ENCODE measurements around the gene TOM1L2.

TOM1L2 gene

DNA sequence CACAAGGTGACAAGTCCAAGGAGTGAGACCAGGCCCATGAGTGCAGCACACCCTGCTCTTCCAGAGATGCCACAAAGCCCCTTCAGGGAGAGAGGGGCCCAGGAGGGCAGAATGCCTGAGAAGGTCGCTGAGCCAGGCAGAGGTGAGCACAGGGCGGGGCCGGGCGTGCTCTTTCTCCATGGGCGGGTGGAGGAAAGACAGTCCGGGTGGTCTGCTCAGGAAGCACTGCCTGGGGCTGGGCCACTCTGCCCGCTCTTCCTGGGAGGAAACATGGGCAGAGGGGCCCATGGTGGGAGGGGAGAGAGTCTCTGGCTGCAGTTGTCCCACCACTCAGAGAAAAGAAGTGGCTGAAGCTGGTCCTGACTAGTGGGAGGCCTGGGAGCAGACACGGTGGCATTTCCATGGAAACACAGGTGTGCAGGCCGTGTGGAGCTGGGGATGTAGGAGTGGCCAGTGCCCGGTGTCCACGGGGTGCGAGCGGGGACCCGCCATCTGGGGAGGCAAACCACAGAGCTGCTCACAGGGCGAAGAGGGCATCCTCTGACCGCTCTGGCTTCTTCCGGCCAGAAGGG, 125.0 kb downstream of the TOM1L2 start:
- Mint-ChIP-seq H3K4me3 (peak overlapping the region; percentile 18), H3K36me3 (ENCODE audit: insufficient read depth) (peaks cover 9% of the 10 kb centered on the region), H3K27me3 (no peaks in the 10 kb centered on the region), H3K9me3 (no peaks in the 10 kb centered on the region), H3K27ac (ENCODE audit: low read depth) (peak overlapping the region; percentile 57), H3K4me1 (peaks cover 44% of the 10 kb centered on the region)
- ATAC-seq (replicated peaks; ENCODE audit: extremely low read depth, poor library complexity, severe bottlenecking) (no peak), DNase-seq (ENCODE audit: low spot score in 2 of 2) (no peak)

DNA sequence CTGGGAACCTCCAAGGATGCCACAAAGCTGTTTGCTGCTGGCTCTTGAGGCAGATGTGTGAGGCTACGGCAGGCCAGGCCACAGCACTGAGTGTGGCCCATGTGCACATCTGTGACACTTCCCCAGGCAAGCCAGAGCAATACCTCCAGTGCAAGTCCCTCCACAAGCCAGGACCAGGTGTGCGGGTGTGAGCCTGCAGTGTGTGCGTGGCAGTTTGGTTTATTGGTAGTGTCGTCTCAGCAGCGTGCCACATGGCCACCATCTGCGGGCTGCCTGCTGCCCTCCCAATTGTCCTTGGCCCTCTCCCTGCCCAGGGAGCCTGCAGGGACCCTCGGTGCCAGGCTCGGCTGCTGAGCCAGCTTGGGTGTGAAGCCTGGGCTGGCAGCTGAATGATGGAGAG, 125.6 kb downstream of the TOM1L2 start:
- peaks cover 39% of the 10 kb centered on the region for H3K4me1 Mint-ChIP-seq
- peak overlapping the region; percentile 71 for H3K27ac Mint-ChIP-seq (ENCODE audit: low read depth)
- H3K4me3 Mint-ChIP-seq, result peak overlapping the region; percentile 18
- H3K9me3 Mint-ChIP-seq, result no peaks in the 10 kb centered on the region
- H3K27me3 Mint-ChIP-seq, result no peaks in the 10 kb centered on the region
- H3K36me3 Mint-ChIP-seq (ENCODE audit: insufficient read depth), result peaks cover 9% of the 10 kb centered on the region
- no peak for DNase-seq (ENCODE audit: low spot score in 2 of 2)
- no peak for ATAC-seq (replicated peaks; ENCODE audit: extremely low read depth, poor library complexity, severe bottlenecking)

DNA sequence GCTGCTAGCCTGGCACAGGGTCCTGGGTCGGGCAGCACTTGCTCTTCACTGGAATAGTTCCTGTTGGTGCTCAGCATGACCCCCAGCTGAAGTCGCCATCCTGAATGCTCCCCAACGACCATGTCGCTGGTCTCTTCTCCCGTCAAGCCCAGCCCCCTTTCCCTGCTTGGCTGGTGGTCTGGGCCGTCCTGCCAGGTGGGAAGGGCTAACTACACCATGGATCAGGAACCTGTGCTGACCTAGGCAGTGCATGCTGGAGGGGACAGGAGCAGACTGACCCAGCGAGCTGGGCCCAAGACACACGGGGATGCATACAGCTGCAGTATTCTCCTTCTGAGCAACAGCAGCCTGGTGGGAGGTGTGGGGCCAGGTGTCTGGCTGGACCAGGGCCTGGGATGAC, 126.2 kb downstream of the TOM1L2 start:
- Mint-ChIP-seq H3K9me3 (no peaks in the 10 kb centered on the region), H3K4me1 (peaks cover 35% of the 10 kb centered on the region), H3K27ac (ENCODE audit: low read depth) (peak overlapping the region; percentile 71), H3K4me3 (no peak overlapping the region), H3K27me3 (no peaks in the 10 kb centered on the region), H3K36me3 (ENCODE audit: insufficient read depth) (peaks cover 9% of the 10 kb centered on the region)
- ATAC-seq (replicated peaks; ENCODE audit: extremely low read depth, poor library complexity, severe bottlenecking) (no peak), DNase-seq (ENCODE audit: low spot score in 2 of 2) (no peak)

DNA sequence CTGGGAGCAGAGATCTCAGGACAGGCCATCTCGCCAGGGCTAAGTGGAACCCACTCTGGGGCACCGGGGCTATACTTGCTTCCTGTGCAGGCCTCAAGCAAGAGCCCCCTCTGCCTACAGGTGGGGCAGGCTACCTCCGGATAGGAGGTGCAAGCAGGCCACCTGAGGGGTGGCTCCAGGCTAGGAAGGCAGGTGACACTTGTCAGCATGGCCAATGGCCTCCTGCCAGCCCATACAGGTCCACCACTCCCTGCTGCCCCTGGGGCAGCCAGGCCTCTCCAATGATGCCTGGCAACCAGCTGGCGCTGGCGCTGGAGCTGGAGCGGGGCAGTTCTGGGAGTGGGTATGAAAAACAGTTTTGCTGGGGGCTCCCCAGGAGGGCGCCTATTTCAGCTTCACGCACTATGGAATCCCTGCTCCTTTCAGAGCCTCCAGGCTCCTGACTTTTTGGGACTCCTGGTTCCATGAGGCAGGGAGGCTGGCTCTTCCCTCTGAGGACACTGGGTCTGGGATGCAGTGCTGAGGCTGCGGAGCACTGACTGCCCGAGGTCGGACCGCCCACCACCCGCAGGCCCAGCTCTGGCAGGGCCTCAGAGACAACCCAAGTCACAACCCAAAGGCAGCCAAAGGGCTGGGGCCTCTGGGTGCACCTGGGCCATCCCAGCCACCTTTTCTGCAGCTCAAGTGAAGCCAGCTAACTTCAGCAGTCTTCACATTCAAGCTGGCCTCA, 127.0 kb downstream of the TOM1L2 start:
- Mint-ChIP-seq H3K27ac (ENCODE audit: low read depth) (no peak overlapping the region), H3K9me3 (no peaks in the 10 kb centered on the region), H3K36me3 (ENCODE audit: insufficient read depth) (peaks cover 9% of the 10 kb centered on the region), H3K4me1 (peaks cover 31% of the 10 kb centered on the region), H3K4me3 (no peak overlapping the region), H3K27me3 (no peaks in the 10 kb centered on the region)
- ATAC-seq (replicated peaks; ENCODE audit: extremely low read depth, poor library complexity, severe bottlenecking) (no peak), DNase-seq (ENCODE audit: low spot score in 2 of 2) (no peak)

DNA sequence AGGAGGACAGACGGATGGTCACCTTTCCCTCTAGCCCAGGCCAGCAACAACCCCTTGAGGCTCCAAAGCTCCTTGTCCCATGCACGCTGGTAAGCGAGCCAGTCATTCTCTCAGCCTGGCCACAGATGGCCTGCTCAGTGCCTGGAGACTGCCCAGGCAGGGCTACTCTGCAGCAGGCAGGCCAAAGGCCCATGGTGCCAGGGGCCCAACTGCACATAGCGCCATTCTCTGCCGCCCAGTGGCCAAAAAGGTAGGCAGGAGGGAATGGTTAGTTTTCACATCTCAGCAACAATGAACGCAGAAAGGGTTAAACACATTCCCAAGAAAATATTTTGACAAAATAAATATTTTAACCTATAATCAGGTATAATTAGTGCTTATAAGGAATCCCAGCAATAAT, 127.7 kb downstream of the TOM1L2 start:
- H3K27me3 Mint-ChIP-seq, result no peaks in the 10 kb centered on the region
- DNase-seq (ENCODE audit: low spot score in 2 of 2) (no peak), ATAC-seq (replicated peaks; ENCODE audit: extremely low read depth, poor library complexity, severe bottlenecking) (no peak)
- H3K4me1 Mint-ChIP-seq, result peaks cover 24% of the 10 kb centered on the region
- no peak overlapping the region for H3K27ac Mint-ChIP-seq (ENCODE audit: low read depth)
- H3K4me3 Mint-ChIP-seq, result no peak overlapping the region
- peaks cover 8% of the 10 kb centered on the region for H3K36me3 Mint-ChIP-seq (ENCODE audit: insufficient read depth)
- H3K9me3 Mint-ChIP-seq, result no peaks in the 10 kb centered on the region

DNA sequence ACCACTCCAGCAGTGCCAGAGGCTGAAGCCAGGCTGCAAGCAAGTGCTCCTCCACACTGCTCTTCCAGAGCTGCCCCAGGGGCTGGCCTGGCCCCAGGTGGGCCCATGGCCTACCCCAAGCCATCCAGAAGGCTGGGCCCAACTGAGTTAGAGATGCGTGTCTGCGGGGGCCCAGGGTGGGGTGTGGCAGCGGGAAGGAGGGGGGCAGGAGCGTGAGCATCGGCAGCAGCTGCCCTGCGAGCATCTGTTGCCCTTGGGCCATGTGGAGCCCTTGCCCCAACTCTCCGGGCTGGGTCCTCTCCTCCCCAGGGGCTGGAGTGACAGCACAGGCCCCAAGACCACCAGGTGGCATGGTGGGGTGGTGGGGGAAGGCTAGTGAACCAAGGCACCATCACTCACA, 128.1 kb downstream of the TOM1L2 start:
- ATAC-seq (replicated peaks; ENCODE audit: extremely low read depth, poor library complexity, severe bottlenecking) (no peak), DNase-seq (ENCODE audit: low spot score in 2 of 2) (no peak)
- Mint-ChIP-seq H3K4me1 (peaks cover 20% of the 10 kb centered on the region), H3K36me3 (ENCODE audit: insufficient read depth) (peaks cover 8% of the 10 kb centered on the region), H3K27me3 (no peaks in the 10 kb centered on the region), H3K9me3 (no peaks in the 10 kb centered on the region), H3K27ac (ENCODE audit: low read depth) (no peak overlapping the region), H3K4me3 (no peak overlapping the region)

DNA sequence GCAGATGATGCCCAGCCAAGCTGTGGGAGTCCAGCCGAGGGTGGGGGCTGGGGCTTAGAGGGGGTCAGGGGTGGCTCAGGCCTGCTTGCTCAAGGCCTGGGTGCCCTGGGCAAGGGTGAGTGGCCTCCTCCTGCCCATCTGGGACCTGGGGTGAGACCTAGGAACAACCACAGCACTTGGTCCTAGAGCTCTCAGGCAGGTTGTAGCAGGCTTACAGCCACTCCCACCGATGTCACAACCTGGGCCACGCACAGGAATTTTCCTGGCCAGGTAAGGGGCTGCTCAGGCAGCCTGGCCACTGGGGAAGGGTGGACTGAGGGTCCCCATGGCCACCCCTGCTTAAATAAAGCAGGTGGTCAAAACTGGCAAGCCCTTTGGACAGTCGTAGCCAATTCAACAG, 129.1 kb downstream of the TOM1L2 start:
- Mint-ChIP-seq H3K27ac (ENCODE audit: low read depth) (peak overlapping the region; percentile 32), H3K36me3 (ENCODE audit: insufficient read depth) (peaks cover 10% of the 10 kb centered on the region), H3K4me1 (peaks cover 10% of the 10 kb centered on the region), H3K27me3 (no peaks in the 10 kb centered on the region), H3K4me3 (no peak overlapping the region), H3K9me3 (no peaks in the 10 kb centered on the region)
- no peak for ATAC-seq (replicated peaks; ENCODE audit: extremely low read depth, poor library complexity, severe bottlenecking)
- DNase-seq (ENCODE audit: low spot score in 2 of 2), result no peak

DNA sequence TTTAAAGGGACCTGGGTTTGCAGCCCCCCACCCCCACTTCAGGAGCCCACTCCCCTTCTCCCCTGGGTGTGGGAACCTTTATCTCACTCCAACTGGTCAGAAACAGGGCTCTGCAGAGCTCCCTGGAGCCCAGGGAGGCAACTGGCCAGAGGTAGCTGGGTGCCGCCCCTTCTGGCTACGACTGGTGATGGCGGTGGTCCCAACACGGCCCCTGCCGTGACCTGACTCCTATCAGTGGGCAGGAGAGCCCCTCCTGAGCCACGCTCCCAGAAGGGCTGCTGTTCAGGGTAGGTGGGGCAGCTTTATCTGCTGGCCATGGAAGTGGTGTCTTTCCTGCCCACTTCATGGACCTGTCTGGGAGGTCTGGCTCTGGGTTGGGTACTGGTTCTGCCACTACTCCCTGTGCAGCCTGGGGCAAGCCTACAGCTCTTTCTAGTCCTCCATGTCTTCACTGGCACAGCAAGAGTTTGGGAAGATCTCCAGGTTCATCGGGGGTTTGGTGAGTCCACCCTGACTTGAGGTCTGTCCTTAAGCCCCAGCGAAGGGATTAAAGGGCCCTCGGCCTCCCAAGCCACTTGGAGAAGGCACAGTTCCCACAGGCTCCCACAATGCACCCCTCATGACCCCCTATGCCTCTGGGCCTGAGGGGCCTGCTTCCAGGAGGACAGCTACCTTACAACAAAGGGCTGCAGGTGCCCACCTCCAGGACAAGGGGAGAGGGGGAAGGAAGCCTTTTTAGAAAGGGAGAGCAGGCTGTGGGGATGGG, 129.9 kb downstream of the TOM1L2 start:
- no peaks in the 10 kb centered on the region for H3K27me3 Mint-ChIP-seq
- no peaks in the 10 kb centered on the region for H3K9me3 Mint-ChIP-seq
- no peak overlapping the region for H3K4me3 Mint-ChIP-seq
- peaks cover 13% of the 10 kb centered on the region for H3K4me1 Mint-ChIP-seq
- peaks cover 13% of the 10 kb centered on the region for H3K36me3 Mint-ChIP-seq (ENCODE audit: insufficient read depth)
- no peak for ATAC-seq (replicated peaks; ENCODE audit: extremely low read depth, poor library complexity, severe bottlenecking)
- no peak for DNase-seq (ENCODE audit: low spot score in 2 of 2)
- H3K27ac Mint-ChIP-seq (ENCODE audit: low read depth), result peak overlapping the region; percentile 32

DNA sequence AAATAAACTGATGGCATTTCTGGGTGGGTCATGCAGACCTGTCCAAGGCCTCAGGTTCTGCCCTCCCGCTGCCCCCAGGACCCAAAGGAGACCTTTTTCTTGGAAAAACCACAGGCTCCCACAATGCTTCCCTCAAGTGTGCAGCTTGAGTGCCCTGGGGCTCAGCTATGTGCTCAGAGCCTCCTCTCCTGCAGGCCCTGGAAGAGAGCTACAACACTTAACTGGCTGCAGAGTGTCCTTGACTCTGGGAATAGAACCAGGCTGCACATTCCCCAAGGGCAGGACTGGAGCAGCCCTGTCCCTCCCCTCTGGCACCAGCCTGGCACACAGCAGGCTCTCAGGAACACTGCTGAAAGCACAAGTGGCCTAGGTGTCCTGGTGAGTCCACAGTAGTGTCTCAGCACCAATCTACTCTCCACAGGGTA, 130.6 kb downstream of the TOM1L2 start:
- H3K27me3 Mint-ChIP-seq, result no peaks in the 10 kb centered on the region
- H3K36me3 Mint-ChIP-seq (ENCODE audit: insufficient read depth), result peaks cover 20% of the 10 kb centered on the region
- no peak for DNase-seq (ENCODE audit: low spot score in 2 of 2)
- H3K4me1 Mint-ChIP-seq, result peaks cover 18% of the 10 kb centered on the region
- no peak overlapping the region for H3K27ac Mint-ChIP-seq (ENCODE audit: low read depth)
- no peaks in the 10 kb centered on the region for H3K9me3 Mint-ChIP-seq
- H3K4me3 Mint-ChIP-seq, result no peak overlapping the region
- no peak for ATAC-seq (replicated peaks; ENCODE audit: extremely low read depth, poor library complexity, severe bottlenecking)

DNA sequence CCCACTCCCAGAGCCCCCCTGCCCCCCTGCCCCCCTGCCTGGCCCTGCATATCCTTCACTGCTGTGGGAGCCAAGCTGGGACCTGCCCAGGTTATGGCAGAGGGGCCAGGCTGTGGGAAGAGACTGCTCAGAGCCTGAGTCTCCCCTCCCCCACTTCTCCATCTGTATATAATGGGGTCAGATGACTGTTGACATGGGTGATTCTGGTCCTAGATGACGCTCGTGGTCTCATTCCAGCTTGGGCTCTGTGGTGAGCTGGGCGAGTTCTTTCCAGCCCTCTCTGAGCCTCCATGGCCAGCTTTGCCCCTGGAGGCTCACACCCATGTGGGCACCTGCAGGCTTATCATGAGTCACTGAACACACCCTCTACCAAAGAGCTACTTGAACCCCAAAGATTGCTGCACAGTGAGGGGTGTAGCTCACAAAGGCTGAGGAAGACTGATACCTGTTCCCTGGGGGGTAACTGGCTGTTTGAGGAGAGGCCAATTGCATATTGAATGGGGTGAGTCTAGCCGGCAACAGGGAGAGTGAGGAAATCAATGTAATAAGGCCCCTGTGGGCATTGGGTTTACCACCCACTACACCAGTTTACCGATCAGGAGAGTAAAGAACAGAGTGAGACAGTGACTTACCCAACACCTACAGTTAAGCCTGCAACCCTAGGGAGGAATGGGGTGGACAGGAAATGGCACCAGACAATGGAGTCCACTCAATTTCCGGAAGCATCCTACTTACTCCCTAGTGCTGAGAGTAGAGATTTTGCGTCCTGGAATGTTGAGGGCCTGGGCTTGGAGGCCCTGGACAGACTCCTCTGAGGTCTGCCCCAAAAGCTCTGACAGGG, 131.2 kb downstream of the TOM1L2 start:
- H3K27me3 Mint-ChIP-seq, result no peaks in the 10 kb centered on the region
- H3K4me1 Mint-ChIP-seq, result peaks cover 20% of the 10 kb centered on the region
- H3K4me3 Mint-ChIP-seq, result peak overlapping the region; percentile 91
- H3K27ac Mint-ChIP-seq (ENCODE audit: low read depth), result peak overlapping the region; percentile 90
- no peaks in the 10 kb centered on the region for H3K9me3 Mint-ChIP-seq
- DNase-seq (ENCODE audit: low spot score in 2 of 2) (no peak), ATAC-seq (replicated peaks; ENCODE audit: extremely low read depth, poor library complexity, severe bottlenecking) (no peak)
- peaks cover 26% of the 10 kb centered on the region for H3K36me3 Mint-ChIP-seq (ENCODE audit: insufficient read depth)

DNA sequence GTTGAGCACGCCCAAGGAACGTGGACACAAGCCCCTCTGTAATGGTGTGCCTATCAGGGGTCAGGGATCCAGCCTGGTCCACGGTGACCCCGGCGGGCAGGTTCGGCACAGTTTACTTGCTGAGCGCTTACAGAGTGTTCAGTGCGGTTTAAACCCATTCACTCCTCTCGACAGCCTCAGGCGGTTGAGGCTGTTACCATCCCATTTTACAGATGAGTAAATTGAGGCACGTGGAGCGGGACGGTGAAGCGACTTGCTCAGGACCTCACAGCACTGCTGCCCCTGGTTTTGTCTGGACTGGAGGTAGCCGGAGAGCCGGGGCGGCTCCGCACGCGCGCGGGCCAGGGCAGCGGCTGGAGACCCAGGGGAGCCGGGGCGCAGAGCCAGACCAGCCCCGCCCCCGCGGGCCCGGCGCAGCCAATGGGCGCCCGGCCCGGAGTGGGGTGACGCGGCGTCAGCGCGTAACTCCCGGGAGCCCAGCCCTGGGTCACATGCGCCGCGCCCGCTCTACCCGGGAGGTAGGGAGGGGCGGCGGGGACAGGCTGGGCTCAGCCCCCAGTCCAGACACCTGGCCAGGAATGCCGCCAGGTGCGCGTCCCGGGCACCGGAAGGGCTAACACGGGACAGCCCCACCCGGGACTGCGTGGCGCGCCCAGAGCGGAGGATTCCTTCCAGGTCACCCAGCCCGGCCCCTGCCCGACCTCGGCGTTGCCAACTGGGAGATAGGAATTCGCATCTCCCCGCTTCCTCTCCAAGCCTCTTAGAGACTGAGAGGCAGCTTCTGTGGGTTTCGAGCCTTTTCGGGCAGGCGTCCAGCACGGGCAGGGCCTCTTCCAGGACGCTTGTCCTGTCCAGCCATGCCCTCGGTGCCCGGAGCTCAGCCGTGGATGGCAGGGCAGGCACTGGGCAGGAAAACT, 132.2 kb downstream of the TOM1L2 start:
- peak overlapping the region; percentile 91 for H3K4me3 Mint-ChIP-seq
- peak; percentile 61 to 63 for DNase-seq (ENCODE audit: low spot score in 2 of 2)
- H3K9me3 Mint-ChIP-seq, result no peaks in the 10 kb centered on the region
- ATAC-seq (replicated peaks; ENCODE audit: extremely low read depth, poor library complexity, severe bottlenecking), result peak; percentile 64
- H3K27ac Mint-ChIP-seq (ENCODE audit: low read depth), result peak overlapping the region; percentile 90
- H3K27me3 Mint-ChIP-seq, result no peaks in the 10 kb centered on the region
- H3K36me3 Mint-ChIP-seq (ENCODE audit: insufficient read depth), result peaks cover 33% of the 10 kb centered on the region
- H3K4me1 Mint-ChIP-seq, result peaks cover 28% of the 10 kb centered on the region

Data from central memory CD8-positive, alpha-beta T cell (primary cell).